PC-9 (cell line): Measurements from ENCODE around the gene PLCB3.

ENCODE experiments used
- CTCF ChIP-seq: fragments of 200-600 bp; sonication (generic); conservative IDR thresholded peaks from 2 replicates; pipeline ENCODE4 v1.6.1; 2017; ENCODE audit warnings: mixed run types, antibody characterized with exemption, mild to moderate bottlenecking, moderate library complexity
- EZH2 ChIP-seq: fragments of 200-600 bp; sonication (generic); IDR thresholded peaks from 2 replicates; pipeline ENCODE4 v1.8.0; 2017; ENCODE audit warnings: antibody characterized with exemption, low read depth

GRCh38 chr11:64263947-64264317, 12.6 kb downstream of the PLCB3 start:
- TF ChIP-seq EZH2 (no peak), CTCF (no peak)
